ENCODE data around the gene TRAIP.

Gene TRAIP

GRCh38 chr3:49801160-49801559 is 55.2 kb downstream of the TRAIP start:
- H3K9ac ChIP-seq (ENCODE audit: low read length): no peak overlapping the region
- no peaks in the 10 kb centered on the region for H4K20me1 ChIP-seq (ENCODE audit: insufficient read depth, low read length)
- H3K79me2 ChIP-seq (ENCODE audit: low read length): no peaks in the 10 kb centered on the region
- H3K36me3 ChIP-seq (replicated peaks; ENCODE audit: low read depth, low read length): no peaks in the 10 kb centered on the region
- H3K27me3 ChIP-seq (ENCODE audit: low read depth, low read length): peaks cover 20% of the 10 kb centered on the region
- TF ChIP-seq EZH2phosphoT487 (IDR thresholded peaks at IDR 0.05; ENCODE audit: low read depth) (no peak), CTCF (IDR thresholded peaks at IDR 0.05; ENCODE audit: low read depth, low read length) (no peak)
- H3K27ac ChIP-seq (ENCODE audit: low read length): no peak overlapping the region
- H3K4me2 ChIP-seq (ENCODE audit: low read length): no peak overlapping the region
- H2AFZ ChIP-seq (ENCODE audit: low read depth, low read length): no peak overlapping the region
- H3K4me3 ChIP-seq (ENCODE audit: low read length): no peak overlapping the region
- H3K4me1 ChIP-seq (ENCODE audit: low read length): peaks cover 16% of the 10 kb centered on the region
- H3K9me3 ChIP-seq (ENCODE audit: insufficient read depth, low read length): no peaks in the 10 kb centered on the region

GRCh38 chr3:49799761-49800160 is 56.6 kb downstream of the TRAIP start, which contains the start of gene CDHR4:
Gene CDHR4, minus strand, starts transcription at chr3:49799873. Its CDS starts 61 bp downstream, at chr3:49799812.
- Histone ChIP-seq H3K79me2 (ENCODE audit: low read length) (no peaks in the 10 kb centered on the region), H3K4me1 (ENCODE audit: low read length) (peaks cover 6% of the 10 kb centered on the region), H2AFZ (ENCODE audit: low read depth, low read length) (no peak within 1 kb of the TSS), H3K9me3 (ENCODE audit: insufficient read depth, low read length) (no peaks in the 10 kb centered on the region), H3K36me3 (replicated peaks; ENCODE audit: low read depth, low read length) (no peaks in the 10 kb centered on the region), H3K27ac (ENCODE audit: low read length) (no peak within 1 kb of the TSS), H3K4me2 (ENCODE audit: low read length) (no peak within 1 kb of the TSS), H4K20me1 (ENCODE audit: insufficient read depth, low read length) (no peaks in the 10 kb centered on the region), H3K9ac (ENCODE audit: low read length) (no peak within 1 kb of the TSS), H3K4me3 (ENCODE audit: low read length) (no peak within 1 kb of the TSS), H3K27me3 (ENCODE audit: low read depth, low read length) (peaks cover 20% of the 10 kb centered on the region)
- TF ChIP-seq EZH2phosphoT487 (IDR thresholded peaks at IDR 0.05; ENCODE audit: low read depth): no peak
- no peak for TF ChIP-seq CTCF (IDR thresholded peaks at IDR 0.05; ENCODE audit: low read depth, low read length)

DNA sequence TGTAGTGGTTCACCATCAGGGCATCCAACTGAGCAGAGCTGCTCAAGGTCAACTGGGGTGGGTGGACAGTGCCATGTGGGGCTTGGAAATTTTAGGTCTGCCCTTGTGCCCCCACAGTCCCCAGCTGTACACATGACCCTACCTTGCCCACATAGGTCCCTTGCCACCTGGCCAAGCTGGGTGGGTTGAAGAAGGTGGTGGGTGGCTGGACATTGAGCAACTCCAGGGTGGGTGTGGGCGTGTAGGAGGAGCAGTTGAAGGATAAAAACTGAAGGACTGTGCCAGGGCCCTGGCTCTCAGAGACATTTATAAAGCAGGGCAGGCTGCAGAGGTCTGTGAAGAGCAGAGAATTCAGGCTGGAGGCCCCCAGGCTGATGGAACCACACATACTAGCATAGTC is 57.3 kb downstream of the TRAIP start:
- Histone ChIP-seq H3K4me2 (ENCODE audit: low read length) (no peak overlapping the region), H3K4me1 (ENCODE audit: low read length) (peaks cover 5% of the 10 kb centered on the region), H3K4me3 (ENCODE audit: low read length) (no peak overlapping the region), H4K20me1 (ENCODE audit: insufficient read depth, low read length) (no peaks in the 10 kb centered on the region), H3K79me2 (ENCODE audit: low read length) (no peaks in the 10 kb centered on the region), H3K36me3 (replicated peaks; ENCODE audit: low read depth, low read length) (no peaks in the 10 kb centered on the region), H3K27ac (ENCODE audit: low read length) (no peak overlapping the region), H3K9ac (ENCODE audit: low read length) (no peak overlapping the region), H3K9me3 (ENCODE audit: insufficient read depth, low read length) (no peaks in the 10 kb centered on the region), H2AFZ (ENCODE audit: low read depth, low read length) (no peak overlapping the region), H3K27me3 (ENCODE audit: low read depth, low read length) (peaks cover 15% of the 10 kb centered on the region)
- no peak for TF ChIP-seq CTCF (IDR thresholded peaks at IDR 0.05; ENCODE audit: low read depth, low read length)

- no peaks in the 10 kb centered on the region for H3K9me3 ChIP-seq (ENCODE audit: insufficient read depth, low read length)
- no peak overlapping the region for H3K4me3 ChIP-seq (ENCODE audit: low read length)
Measured at GRCh38 chr3:49794926-49795905, 61.1 kb downstream of the TRAIP start.

More at GRCh38 chr3:49794926-49795905, 61.1 kb downstream of the TRAIP start:
- H3K79me2 ChIP-seq (ENCODE audit: low read length): no peaks in the 10 kb centered on the region
- H3K27me3 ChIP-seq (ENCODE audit: low read depth, low read length): no peaks in the 10 kb centered on the region
- H3K27ac ChIP-seq (ENCODE audit: low read length): no peak overlapping the region
- H3K4me2 ChIP-seq (ENCODE audit: low read length): no peak overlapping the region
- no peaks in the 10 kb centered on the region for H3K36me3 ChIP-seq (replicated peaks; ENCODE audit: low read depth, low read length)
- no peaks in the 10 kb centered on the region for H3K4me1 ChIP-seq (ENCODE audit: low read length)
- H4K20me1 ChIP-seq (ENCODE audit: insufficient read depth, low read length): no peaks in the 10 kb centered on the region
- no peak overlapping the region for H2AFZ ChIP-seq (ENCODE audit: low read depth, low read length)
- H3K9ac ChIP-seq (ENCODE audit: low read length): no peak overlapping the region
- no peak for TF ChIP-seq EZH2phosphoT487 (IDR thresholded peaks at IDR 0.05; ENCODE audit: low read depth)
- no peak for TF ChIP-seq CTCF (IDR thresholded peaks at IDR 0.05; ENCODE audit: low read depth, low read length)
